ENCODE measurements around the gene SECISBP2. TPM values are rescaled to one million over a fixed set of nuclear protein-coding genes. Genes with fewer than 3 reads are reported as not detected.
A peak's percentile ranks its signal among the peaks of the same experiment; 100 is the strongest.

SECISBP2 gene
- total RNA-seq, 1 donor = 32.6 TPM

GRCh38 chr9:89317282-89317681 is 1.0 kb upstream of the SECISBP2 start:
- no peak for DNase-seq (ENCODE audit: low read depth)
- H3K4me3 ChIP-seq (ENCODE audit: low read depth, low read length) = peak overlapping the region; percentile 80
- TF ChIP-seq CTCF (IDR thresholded peaks at IDR 0.05; ENCODE audit: insufficient read depth, low read length) = no peak

- TF ChIP-seq CTCF (IDR thresholded peaks at IDR 0.05; ENCODE audit: insufficient read depth, low read length) = no peak
- DNase-seq (ENCODE audit: low read depth) = no peak
- H3K4me3 ChIP-seq (ENCODE audit: low read depth, low read length) = peak overlapping the region; percentile 80
Measured at GRCh38 chr9:89319015-89319905, 960 bp downstream of the SECISBP2 start.

GRCh38 chr9:89323390-89323789 is 5.1 kb downstream of the SECISBP2 start:
- H3K4me3 ChIP-seq (ENCODE audit: low read depth, low read length) = no peak overlapping the region
- DNase-seq (ENCODE audit: low read depth) = no peak
- TF ChIP-seq CTCF (IDR thresholded peaks at IDR 0.05; ENCODE audit: insufficient read depth, low read length) = no peak

GRCh38 chr9:89325733-89326132 is 7.4 kb downstream of the SECISBP2 start:
- H3K4me3 ChIP-seq (ENCODE audit: low read depth, low read length) = no peak overlapping the region
- no peak for DNase-seq (ENCODE audit: low read depth)
- no peak for TF ChIP-seq CTCF (IDR thresholded peaks at IDR 0.05; ENCODE audit: insufficient read depth, low read length)

- TF ChIP-seq CTCF (IDR thresholded peaks at IDR 0.05; ENCODE audit: insufficient read depth, low read length) = no peak
- no peak overlapping the region for H3K4me3 ChIP-seq (ENCODE audit: low read depth, low read length)
- no peak for DNase-seq (ENCODE audit: low read depth)
Measured at GRCh38 chr9:89328064-89328463, 9.8 kb downstream of the SECISBP2 start.

GRCh38 chr9:89329917-89330316 is 11.6 kb downstream of the SECISBP2 start:
- no peak overlapping the region for H3K4me3 ChIP-seq (ENCODE audit: low read depth, low read length)
- no peak for DNase-seq (ENCODE audit: low read depth)
- TF ChIP-seq CTCF (IDR thresholded peaks at IDR 0.05; ENCODE audit: insufficient read depth, low read length) = no peak
